GM23338 (cell line): ENCODE results near the gene GALNT11. TPM values are rescaled to one million over a fixed set of nuclear protein-coding genes. Genes with fewer than 3 reads are reported as not detected.

Experiments used
- ATAC-seq: fragments of 200-7000 bp; cut with Tn5 transposase; 3 replicates; pipeline ENCODE4 v1.9.1; 2020
- DNase-seq: peaks from one replicate; pipeline ENCODE4 v3.0.0-alpha.2; 2015; ENCODE audit warnings: low spot score
- H2AFZ ChIP-seq: fragments of 200-600 bp; sonication (generic); 2 replicates; pipeline ENCODE4 v1.8.0; 2016; ENCODE audit warnings: antibody characterized with exemption, mild to moderate bottlenecking, moderate library complexity
- H3F3A ChIP-seq: fragments of 200-600 bp; sonication (generic); replicated peaks from 2 replicates; pipeline ENCODE4 v1.8.0; 2017; ENCODE audit warnings: antibody characterized with exemption, mixed run types, low read depth
- H3K27ac ChIP-seq: fragments of 200-600 bp; sonication (generic); 2 replicates; pipeline ENCODE4 v1.6.1; 2016; ENCODE audit warnings: low read depth
- H3K27me3 ChIP-seq: fragments of 200-600 bp; sonication (generic); 2 replicates; pipeline ENCODE4 v1.8.0; 2016; ENCODE audit warnings: mild to moderate bottlenecking, mixed run types, moderate library complexity; ENCODE audit not compliant: insufficient read depth
- H3K36me3 ChIP-seq: fragments of 200-600 bp; sonication (generic); 2 replicates; pipeline ENCODE4 v1.8.0; 2016; ENCODE audit warnings: mild to moderate bottlenecking; ENCODE audit not compliant: insufficient read depth
- H3K4me1 ChIP-seq: fragments of 200-600 bp; sonication (generic); 2 replicates; pipeline ENCODE4 v1.8.0; 2016; ENCODE audit warnings: mild to moderate bottlenecking, moderate library complexity; ENCODE audit not compliant: insufficient read depth
- H3K4me2 ChIP-seq: fragments of 200-600 bp; sonication (generic); 2 replicates; pipeline ENCODE4 v1.7.1; 2017; ENCODE audit warnings: mixed run types
- H3K4me3 ChIP-seq: fragments of 200-600 bp; sonication (generic); 2 replicates; pipeline ENCODE4 v1.6.1; 2016; ENCODE audit warnings: mixed run types
- H3K79me2 ChIP-seq: fragments of 200-600 bp; sonication (generic); replicated peaks from 2 replicates; pipeline ENCODE4 v1.8.0; 2017; ENCODE audit warnings: mild to moderate bottlenecking; ENCODE audit not compliant: insufficient read depth
- H3K9me2 ChIP-seq: fragments of 200-600 bp; sonication (generic); 2 replicates; pipeline ENCODE4 v1.8.0; 2017; ENCODE audit not compliant: insufficient read depth
- H4K20me1 ChIP-seq: fragments of 200-600 bp; sonication (generic); replicated peaks from 2 replicates; pipeline ENCODE4 v1.8.0; 2017; ENCODE audit warnings: mild to moderate bottlenecking; ENCODE audit not compliant: insufficient read depth
- H3K27ac Mint-ChIP-seq: 2 replicates; pipeline ENCODE4 v1.8.0; 2020; ENCODE audit warnings: inconsistent platforms, mild to moderate bottlenecking, moderate library complexity, mixed read lengths
- H3K27me3 Mint-ChIP-seq: 3 replicates; pipeline ENCODE4 v1.8.0; 2022; ENCODE audit warnings: low read depth, mild to moderate bottlenecking, moderate library complexity, mixed read lengths, inconsistent platforms; ENCODE audit not compliant: insufficient read depth, poor library complexity
- H3K36me3 Mint-ChIP-seq: 3 replicates; pipeline ENCODE4 v1.8.0; 2021; ENCODE audit warnings: low read depth, mild to moderate bottlenecking, inconsistent platforms, moderate library complexity, mixed read lengths
- H3K4me1 Mint-ChIP-seq: 3 replicates; pipeline ENCODE4 v1.8.0; 2020; ENCODE audit warnings: mild to moderate bottlenecking, inconsistent platforms, mixed read lengths
- H3K4me3 Mint-ChIP-seq: 3 replicates; pipeline ENCODE4 v1.8.0; 2021; ENCODE audit warnings: moderate library complexity, mild to moderate bottlenecking, inconsistent platforms, mixed read lengths
- H3K9me3 Mint-ChIP-seq: 3 replicates; pipeline ENCODE4 v1.8.0; 2020; ENCODE audit warnings: moderate library complexity, mild to moderate bottlenecking, inconsistent platforms, mixed read lengths
- CREB1 ChIP-seq: fragments of 250-450 bp; sonication (Bioruptor Pico); IDR thresholded peaks from 2 replicates; pipeline ENCODE4 v1.5.0; 2020; ENCODE audit warnings: low read depth, mild to moderate bottlenecking, moderate library complexity
- ETS1 ChIP-seq: IDR thresholded peaks from 2 replicates; pipeline ENCODE4 v1.6.1; 2016; ENCODE audit warnings: antibody characterized with exemption
- EZH2phosphoT487 ChIP-seq: fragments of 200-600 bp; sonication (generic); IDR thresholded peaks from one replicate; pipeline ENCODE4 v1.8.1; 2018; ENCODE audit warnings: antibody characterized with exemption; ENCODE audit not compliant: unreplicated experiment
- JUNB ChIP-seq: IDR thresholded peaks from one replicate; pipeline ENCODE4 v1.6.1; 2016; ENCODE audit warnings: antibody characterized with exemption; ENCODE audit not compliant: unreplicated experiment
- NANOG ChIP-seq: IDR thresholded peaks from 2 replicates; pipeline ENCODE4 v1.6.1; 2016; ENCODE audit warnings: antibody characterized with exemption, borderline replicate concordance
- POLR2AphosphoS5 ChIP-seq: IDR thresholded peaks from 2 replicates; pipeline ENCODE4 v1.6.1; 2016; ENCODE audit warnings: antibody characterized with exemption, low read depth
- REST ChIP-seq: IDR thresholded peaks from one replicate; pipeline ENCODE4 v1.6.1; 2018; ENCODE audit warnings: antibody characterized with exemption; ENCODE audit not compliant: unreplicated experiment
- STAT1 ChIP-seq: IDR thresholded peaks from one replicate; pipeline ENCODE4 v1.6.1; 2016; ENCODE audit warnings: antibody characterized with exemption; ENCODE audit not compliant: unreplicated experiment
- ZNF114 ChIP-seq: fragments of 250-450 bp; sonication (Bioruptor Pico); IDR thresholded peaks from 2 replicates; pipeline ENCODE4 v1.5.0; 2020; ENCODE audit warnings: mild to moderate bottlenecking, moderate library complexity
- ZNF331 ChIP-seq: fragments of 250-450 bp; sonication (Bioruptor Pico); IDR thresholded peaks from 2 replicates; pipeline ENCODE4 v1.5.0; 2020; ENCODE audit warnings: low read depth, mild to moderate bottlenecking, moderate library complexity
- ZNF462 ChIP-seq: fragments of 250-450 bp; sonication (Bioruptor Pico); IDR thresholded peaks from 2 replicates; pipeline ENCODE4 v1.5.0; 2020; ENCODE audit warnings: mild to moderate bottlenecking, moderate library complexity
- polyA plus RNA-seq: library from polyadenylated mRNA; unstranded; fragments of >200 nt; fragmentation: Nextera tagmentation; extraction: Ambion mirVana; gene quantifications from 2 replicates; pipeline ENCODE4 v1.2.1, GENCODE V29; 2016
- total RNA-seq: library from RNA; depleted of rRNA; stranded (reverse); fragments of >200 nt; shearing (Covaris generic); gene quantifications from 2 replicates; pipeline ENCODE4 v1.2.3, GENCODE V29; 2014

GALNT11 gene
- total and polyA plus RNA-seq, 2 experiments from 2014 or later = 16.1 to 33.6 TPM

- Histone ChIP-seq H3K4me1 (no peaks in the 10 kb centered on the region), H3K27me3 (no peaks in the 10 kb centered on the region), H3F3A (no peaks in the 10 kb centered on the region), H3K27ac (no peak overlapping the region), H3K79me2 (no peaks in the 10 kb centered on the region), H3K9me2 (no peaks in the 10 kb centered on the region), H4K20me1 (no peaks in the 10 kb centered on the region), H3K4me2 (no peak overlapping the region), H3K4me3 (no peak overlapping the region), H3K36me3 (peaks cover 5% of the 10 kb centered on the region; the same call in 1 of the 2 replicates), H2AFZ (no peak overlapping the region)
- Mint-ChIP-seq H3K27me3 (peaks cover 5% of the 10 kb centered on the region), H3K36me3 (peaks cover 25% of the 10 kb centered on the region; the same call in 2 of the 3 replicates), H3K9me3 (no peaks in the 10 kb centered on the region), H3K27ac (no peak overlapping the region), H3K4me3 (no peak overlapping the region), H3K4me1 (no peaks in the 10 kb centered on the region)
- ATAC-seq (no peak), DNase-seq (no peak)
- TF ChIP-seq POLR2AphosphoS5 (no peak), NANOG (no peak), EZH2phosphoT487 (no peak), CREB1 (no peak), STAT1 (no peak), ZNF331 (no peak), ZNF114 (no peak)
Measured at GRCh38 chr7:152112829-152113228, 87.4 kb downstream of the GALNT11 start.

GRCh38 chr7:152115021-152115718, 89.7 kb downstream of the GALNT11 start:
- H3K27ac ChIP-seq = no peak overlapping the region
- Mint-ChIP-seq H3K4me1 (no peaks in the 10 kb centered on the region), H3K36me3 (peaks cover 37% of the 10 kb centered on the region), H3K9me3 (no peaks in the 10 kb centered on the region), H3K27me3 (peaks cover 6% of the 10 kb centered on the region), H3K27ac (no peak overlapping the region), H3K4me3 (no peak overlapping the region)
- H3K27me3 ChIP-seq = no peaks in the 10 kb centered on the region
- H3K79me2 ChIP-seq = no peaks in the 10 kb centered on the region
- no peak for DNase-seq
- no peaks in the 10 kb centered on the region for H3F3A ChIP-seq
- peaks cover 9% of the 10 kb centered on the region; the same call in 1 of the 2 replicates for H3K36me3 ChIP-seq
- no peak for ATAC-seq
- H4K20me1 ChIP-seq = no peaks in the 10 kb centered on the region
- H3K4me2 ChIP-seq = no peak overlapping the region
- no peaks in the 10 kb centered on the region for H3K9me2 ChIP-seq
- H3K4me3 ChIP-seq = no peak overlapping the region
- no peak overlapping the region for H2AFZ ChIP-seq
- no peaks in the 10 kb centered on the region for H3K4me1 ChIP-seq
- TF ChIP-seq CREB1 (no peak), REST (no peak), ZNF331 (no peak), EZH2phosphoT487 (no peak), ZNF462 (CRISPR knock-in tag) (no peak), JUNB (no peak), ETS1 (no peak), POLR2AphosphoS5 (no peak), ZNF114 (no peak), STAT1 (no peak), NANOG (no peak)
